Measurements from ENCODE around the gene CD300A.

Gene CD300A

GRCh38 chr17:74525781-74526288 lies 59.4 kb downstream of the CD300A start:
- DNase-seq (ENCODE audit: low read depth, low spot score) = no peak
- Histone ChIP-seq H3K4me1 (ENCODE audit: insufficient read depth, insufficient read length) (no peaks in the 10 kb centered on the region), H3K9ac (ENCODE audit: insufficient read length, low read depth) (no peak overlapping the region), H3K4me3 (ENCODE audit: insufficient read length, low read depth) (no peak overlapping the region), H3K27me3 (ENCODE audit: insufficient read depth, insufficient read length) (no peaks in the 10 kb centered on the region), H3K9me3 (ENCODE audit: insufficient read depth, low read length) (peaks cover 18% of the 10 kb centered on the region; the same call in 1 of the 2 replicates), H3K36me3 (ENCODE audit: insufficient read depth, insufficient read length, low read length) (no peaks in the 10 kb centered on the region)
- no peak for TF ChIP-seq ZNF274 (IDR thresholded peaks at IDR 0.05; ENCODE audit: low read depth, low read length)
- no peak for TF ChIP-seq YY1 (IDR thresholded peaks at IDR 0.05; ENCODE audit: insufficient read depth, insufficient read length)
- TF ChIP-seq SUZ12 (IDR thresholded peaks at IDR 0.05; ENCODE audit: extremely low read depth, insufficient read depth, insufficient read length) = no peak

DNA sequence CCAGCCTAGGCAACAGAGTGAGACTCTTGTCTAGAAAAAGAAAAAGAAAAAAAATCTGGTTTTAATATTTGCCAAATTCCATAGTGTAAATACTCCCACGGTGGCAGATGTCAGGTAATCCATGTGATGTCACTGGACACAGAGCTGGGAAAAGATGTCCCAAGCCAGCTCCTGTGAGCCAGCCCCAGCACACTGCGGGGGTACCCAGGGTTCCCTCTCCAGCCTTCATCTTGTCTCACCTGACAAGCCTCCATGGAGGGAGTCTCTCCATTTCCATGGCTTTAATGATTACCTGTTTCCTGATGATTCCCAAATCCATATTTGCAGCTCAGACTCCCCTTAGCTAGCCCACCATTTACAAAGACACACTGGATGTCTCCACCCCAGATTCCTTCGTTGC lies 60.2 kb downstream of the CD300A start:
- no peak for DNase-seq (ENCODE audit: low read depth, low spot score)
- TF ChIP-seq YY1 (IDR thresholded peaks at IDR 0.05; ENCODE audit: insufficient read depth, insufficient read length) = no peak
- TF ChIP-seq SUZ12 (IDR thresholded peaks at IDR 0.05; ENCODE audit: extremely low read depth, insufficient read depth, insufficient read length) = no peak
- TF ChIP-seq ZNF274 (IDR thresholded peaks at IDR 0.05; ENCODE audit: low read depth, low read length) = no peak
- H3K4me3 ChIP-seq (ENCODE audit: insufficient read length, low read depth) = no peak overlapping the region
- no peaks in the 10 kb centered on the region for H3K4me1 ChIP-seq (ENCODE audit: insufficient read depth, insufficient read length)
- no peaks in the 10 kb centered on the region for H3K27me3 ChIP-seq (ENCODE audit: insufficient read depth, insufficient read length)
- H3K9me3 ChIP-seq (ENCODE audit: insufficient read depth, low read length) = peaks cover 18% of the 10 kb centered on the region; the same call in 1 of the 2 replicates
- H3K9ac ChIP-seq (ENCODE audit: insufficient read length, low read depth) = no peak overlapping the region
- no peaks in the 10 kb centered on the region for H3K36me3 ChIP-seq (ENCODE audit: insufficient read depth, insufficient read length, low read length)

DNA sequence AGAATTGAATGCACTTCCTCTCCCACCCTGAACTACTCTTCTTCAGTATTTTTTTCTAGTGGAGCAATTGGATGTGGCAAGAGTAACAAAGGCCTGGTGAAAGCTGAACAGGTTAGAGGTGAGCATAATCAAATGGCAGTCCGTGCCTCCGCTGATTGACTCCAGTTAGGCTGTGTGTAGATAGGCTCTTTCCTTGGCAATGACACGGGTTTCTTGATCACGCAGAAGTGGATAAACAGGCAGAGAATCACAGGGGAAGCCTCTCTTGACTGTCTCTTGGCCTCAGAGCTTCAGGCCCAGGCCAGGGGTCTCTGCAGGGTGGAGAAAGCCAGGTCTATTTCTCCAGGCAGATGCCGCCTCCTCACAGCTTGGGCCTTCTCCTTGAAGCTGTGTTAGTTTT lies 60.6 kb downstream of the CD300A start:
- DNase-seq (ENCODE audit: low read depth, low spot score) = no peak
- Histone ChIP-seq H3K36me3 (ENCODE audit: insufficient read depth, insufficient read length, low read length) (no peaks in the 10 kb centered on the region), H3K4me1 (ENCODE audit: insufficient read depth, insufficient read length) (no peaks in the 10 kb centered on the region)

DNA sequence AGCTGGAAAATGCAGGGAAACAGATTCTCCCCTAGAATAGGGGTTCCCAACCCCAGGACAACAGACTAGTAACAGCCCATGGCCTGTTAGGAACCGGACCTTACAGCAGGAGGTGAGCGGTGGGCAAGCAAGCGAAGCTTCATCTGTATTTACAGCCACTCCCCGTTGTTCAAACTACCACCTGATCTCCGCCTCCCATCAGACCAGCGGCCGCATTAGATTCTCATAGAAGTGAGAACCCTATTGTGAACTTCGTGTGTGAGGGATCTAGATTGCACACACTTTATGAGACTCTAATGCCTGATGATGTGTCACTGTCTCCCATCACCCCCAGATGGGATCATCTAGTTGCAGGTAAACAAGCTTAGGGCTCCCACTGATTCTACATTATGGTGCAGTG lies 61.3 kb downstream of the CD300A start:
- H3K9me3 ChIP-seq (ENCODE audit: insufficient read depth, low read length) = peaks cover 12% of the 10 kb centered on the region; the same call in 1 of the 2 replicates
- H3K36me3 ChIP-seq (ENCODE audit: insufficient read depth, insufficient read length, low read length) = no peaks in the 10 kb centered on the region
- TF ChIP-seq YY1 (IDR thresholded peaks at IDR 0.05; ENCODE audit: insufficient read depth, insufficient read length) (no peak), SUZ12 (IDR thresholded peaks at IDR 0.05; ENCODE audit: extremely low read depth, insufficient read depth, insufficient read length) (no peak), ZNF274 (IDR thresholded peaks at IDR 0.05; ENCODE audit: low read depth, low read length) (no peak)
- H3K4me1 ChIP-seq (ENCODE audit: insufficient read depth, insufficient read length) = no peaks in the 10 kb centered on the region
- no peaks in the 10 kb centered on the region for H3K27me3 ChIP-seq (ENCODE audit: insufficient read depth, insufficient read length)
- no peak overlapping the region for H3K9ac ChIP-seq (ENCODE audit: insufficient read length, low read depth)
- no peak for DNase-seq (ENCODE audit: low read depth, low spot score)
- no peak overlapping the region for H3K4me3 ChIP-seq (ENCODE audit: insufficient read length, low read depth)

More for the DNA sequence above, 60.6 kb downstream of the CD300A start:
- Histone ChIP-seq H3K4me3 (ENCODE audit: insufficient read length, low read depth) (no peak overlapping the region), H3K9me3 (ENCODE audit: insufficient read depth, low read length) (peaks cover 18% of the 10 kb centered on the region; the same call in 1 of the 2 replicates), H3K27me3 (ENCODE audit: insufficient read depth, insufficient read length) (no peaks in the 10 kb centered on the region), H3K9ac (ENCODE audit: insufficient read length, low read depth) (no peak overlapping the region)
- no peak for TF ChIP-seq ZNF274 (IDR thresholded peaks at IDR 0.05; ENCODE audit: low read depth, low read length)
- no peak for TF ChIP-seq YY1 (IDR thresholded peaks at IDR 0.05; ENCODE audit: insufficient read depth, insufficient read length)
- no peak for TF ChIP-seq SUZ12 (IDR thresholded peaks at IDR 0.05; ENCODE audit: extremely low read depth, insufficient read depth, insufficient read length)

- H3K9me3 ChIP-seq (ENCODE audit: insufficient read depth, low read length) = peaks cover 4% of the 10 kb centered on the region; the same call in 1 of the 2 replicates
- H3K27me3 ChIP-seq (ENCODE audit: insufficient read depth, insufficient read length) = no peaks in the 10 kb centered on the region
- no peak overlapping the region for H3K9ac ChIP-seq (ENCODE audit: insufficient read length, low read depth)
- no peak for DNase-seq (ENCODE audit: low read depth, low spot score)
- H3K4me1 ChIP-seq (ENCODE audit: insufficient read depth, insufficient read length) = no peaks in the 10 kb centered on the region
- H3K4me3 ChIP-seq (ENCODE audit: insufficient read length, low read depth) = no peak overlapping the region
- no peaks in the 10 kb centered on the region for H3K36me3 ChIP-seq (ENCODE audit: insufficient read depth, insufficient read length, low read length)
- TF ChIP-seq YY1 (IDR thresholded peaks at IDR 0.05; ENCODE audit: insufficient read depth, insufficient read length) (no peak), SUZ12 (IDR thresholded peaks at IDR 0.05; ENCODE audit: extremely low read depth, insufficient read depth, insufficient read length) (no peak), ZNF274 (IDR thresholded peaks at IDR 0.05; ENCODE audit: low read depth, low read length) (no peak)
Measured at GRCh38 chr17:74528491-74529199, 62.2 kb downstream of the CD300A start.

DNA sequence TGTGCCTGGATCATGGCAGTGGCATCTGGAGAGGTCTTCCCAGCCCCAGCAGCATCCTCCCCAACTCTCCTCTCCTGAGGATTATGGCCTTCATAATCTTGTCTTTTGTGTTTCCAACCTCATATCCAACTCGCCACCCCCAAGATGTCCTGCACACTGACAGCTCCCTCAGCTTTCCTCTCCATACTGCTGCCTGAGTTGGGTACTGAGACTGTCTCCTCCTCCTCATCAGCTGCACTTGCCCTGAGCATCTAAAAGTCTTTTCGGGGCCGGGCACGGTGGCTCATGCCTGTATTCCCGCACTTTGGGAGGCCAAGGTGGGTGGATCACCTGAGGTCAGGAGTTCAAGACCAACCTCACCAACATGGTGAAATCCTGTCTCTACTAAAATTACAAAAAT lies 62.8 kb downstream of the CD300A start:
- TF ChIP-seq SUZ12 (IDR thresholded peaks at IDR 0.05; ENCODE audit: extremely low read depth, insufficient read depth, insufficient read length) = no peak
- TF ChIP-seq ZNF274 (IDR thresholded peaks at IDR 0.05; ENCODE audit: low read depth, low read length) = no peak
- TF ChIP-seq YY1 (IDR thresholded peaks at IDR 0.05; ENCODE audit: insufficient read depth, insufficient read length) = no peak
- no peak for DNase-seq (ENCODE audit: low read depth, low spot score)
- Histone ChIP-seq H3K4me1 (ENCODE audit: insufficient read depth, insufficient read length) (no peaks in the 10 kb centered on the region), H3K4me3 (ENCODE audit: insufficient read length, low read depth) (no peak overlapping the region), H3K9ac (ENCODE audit: insufficient read length, low read depth) (no peak overlapping the region), H3K9me3 (ENCODE audit: insufficient read depth, low read length) (peaks cover 5% of the 10 kb centered on the region; the same call in 1 of the 2 replicates), H3K27me3 (ENCODE audit: insufficient read depth, insufficient read length) (no peaks in the 10 kb centered on the region), H3K36me3 (ENCODE audit: insufficient read depth, insufficient read length, low read length) (no peaks in the 10 kb centered on the region)

DNA sequence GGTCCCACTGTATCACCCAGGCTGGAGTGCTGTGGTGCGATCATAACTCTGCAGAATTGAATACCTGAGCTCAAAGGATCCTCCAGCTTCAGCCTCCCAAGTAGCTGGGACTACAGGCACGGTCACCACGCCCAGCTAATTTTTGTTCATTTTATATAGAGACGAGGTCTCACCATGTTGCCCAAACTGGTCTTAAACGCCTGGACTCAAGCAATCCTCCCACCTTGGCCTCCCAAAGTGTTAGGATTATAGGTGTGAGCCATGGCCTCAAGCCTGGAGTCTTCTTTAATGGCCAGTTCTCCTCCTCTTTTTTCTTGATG lies 64.4 kb downstream of the CD300A start:
- H3K4me3 ChIP-seq (ENCODE audit: insufficient read length, low read depth) = no peak overlapping the region

More for the DNA sequence above, 64.4 kb downstream of the CD300A start:
- Histone ChIP-seq H3K9ac (ENCODE audit: insufficient read length, low read depth) (no peak overlapping the region), H3K4me1 (ENCODE audit: insufficient read depth, insufficient read length) (no peaks in the 10 kb centered on the region), H3K9me3 (ENCODE audit: insufficient read depth, low read length) (peaks cover 14% of the 10 kb centered on the region; the same call in 1 of the 2 replicates), H3K36me3 (ENCODE audit: insufficient read depth, insufficient read length, low read length) (no peaks in the 10 kb centered on the region), H3K27me3 (ENCODE audit: insufficient read depth, insufficient read length) (no peaks in the 10 kb centered on the region)
- TF ChIP-seq ZNF274 (IDR thresholded peaks at IDR 0.05; ENCODE audit: low read depth, low read length) (no peak), YY1 (IDR thresholded peaks at IDR 0.05; ENCODE audit: insufficient read depth, insufficient read length) (no peak), SUZ12 (IDR thresholded peaks at IDR 0.05; ENCODE audit: extremely low read depth, insufficient read depth, insufficient read length) (no peak)
- DNase-seq (ENCODE audit: low read depth, low spot score) = no peak
